Peyer's patch (tissue), 4 donors: ENCODE results near the gene MAP2K7.

Experiments
- CTCF ChIP-seq, 6 experiments: fragments of 450-650 bp in 4 of 6; fragments of 200-600 bp in 2 of 6; sonication (generic) in 1 of 6; IDR thresholded peaks; one replicate each; pipeline ENCODE4 v1.5.1; 2017 to 2019; ENCODE audit warnings: antibody characterized with exemption in 6 of 6, mild to moderate bottlenecking in 3 of 6, moderate library complexity in 1 of 6
- POLR2A ChIP-seq, 2 donors: fragments of 450-650 bp; IDR thresholded peaks; one replicate each; pipeline ENCODE4 v1.5.1; 2017; ENCODE audit warnings: antibody characterized with exemption in 2 of 2, mild to moderate bottlenecking in 2 of 2, moderate library complexity in 2 of 2

- TF ChIP-seq CTCF (IDR thresholded peaks at IDR 0.05) (no peak), POLR2A (IDR thresholded peaks at IDR 0.05) (no peak)
Measured at GRCh38 chr19:7881910-7882309, 21.8 kb upstream of the MAP2K7 start.
